Measurements from ENCODE around the gene PPDPF. TPM values are rescaled to one million over a fixed set of nuclear protein-coding genes. Genes with fewer than 3 reads are reported as not detected.

The PPDPF gene
- polyA plus RNA-seq, 2 of the 4 experiments (the other 2 are of a cell fraction) = 7.7 to 217 TPM

DNA sequence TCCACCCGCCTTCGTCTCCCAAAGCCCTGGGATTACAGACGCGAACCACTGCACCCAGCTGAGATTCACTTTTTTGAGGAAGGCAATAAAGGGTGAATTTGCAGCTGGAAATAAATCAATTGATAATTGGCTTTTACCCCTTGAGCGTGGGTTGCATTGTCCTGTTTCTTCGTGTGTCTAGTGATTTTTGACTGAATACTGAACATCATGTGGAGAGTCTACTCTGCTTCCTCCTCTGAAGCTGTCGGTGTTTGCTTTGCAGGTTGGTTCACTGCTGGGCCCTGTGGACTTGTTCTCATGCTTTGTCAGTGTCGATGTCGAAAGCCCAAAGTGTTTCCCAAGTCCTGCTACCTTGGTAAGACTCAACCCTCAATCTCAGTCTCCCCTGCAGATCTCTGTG is 15.9 kb upstream of the PPDPF start (continued):
- TF ChIP-seq GATA3 (IDR thresholded peaks at IDR 0.05; ENCODE audit: borderline replicate concordance) (no peak), HEYL (CRISPR knock-in tag; IDR thresholded peaks at IDR 0.05) (no peak)
- TF ChIP-seq, protein P1, sequence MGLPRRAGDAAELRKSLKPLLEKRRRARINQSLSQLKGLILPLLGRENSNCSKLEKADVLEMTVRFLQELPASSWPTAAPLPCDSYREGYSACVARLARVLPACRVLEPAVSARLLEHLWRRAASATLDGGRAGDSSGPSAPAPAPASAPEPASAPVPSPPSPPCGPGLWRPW (IDR thresholded peaks at IDR 0.05) = no peak

DNA sequence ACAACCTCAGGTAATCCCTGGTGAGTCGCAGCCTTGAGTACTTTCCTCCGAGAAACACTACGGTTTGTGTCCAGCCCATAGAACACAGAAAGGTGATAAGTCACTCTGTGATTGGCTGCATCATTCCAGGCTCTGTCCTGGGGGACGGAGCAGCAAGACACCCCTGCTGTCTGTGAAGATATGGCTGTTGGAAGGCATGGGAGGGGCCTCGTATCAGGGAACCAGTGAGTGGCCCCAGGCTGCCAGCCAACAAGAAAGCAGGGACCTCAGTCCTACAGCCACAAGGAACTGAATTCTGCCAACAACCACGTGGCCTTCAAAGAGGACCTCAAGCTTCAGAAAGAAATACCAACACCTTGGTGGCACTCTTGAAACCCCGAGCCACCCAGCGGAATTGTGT is 15.3 kb upstream of the PPDPF start:
- H3K4me1 ChIP-seq = no peaks in the 10 kb centered on the region
- ATAC-seq (no peak), DNase-seq (ENCODE audit: low read depth in 1 of 2, low spot score in 1 of 2) (no peak), FAIRE-seq (no peak)
- peaks cover 17% of the 10 kb centered on the region for H3K9me3 ChIP-seq
- no peak for TF ChIP-seq ESRRA (IDR thresholded peaks at IDR 0.05; ENCODE audit: borderline replicate concordance, low read length)
- no peak overlapping the region for H3K27ac ChIP-seq
- ChIA-PET CTCF (interaction anchor here (1.3 to 3.2 kb wide), 2 partner anchors 9 to 32 kb away, joined by 4 to 20 read pairs; partner anchors contain the start of gene PTK6), POLR2A (interaction anchor here (1.6 kb wide), 1 partner anchor 15 kb away, joined by 8 read pairs; the partner anchor contains the start of gene PPDPF)
- no peak overlapping the region for H3K4me3 ChIP-seq
- H3K4me2 ChIP-seq = no peak overlapping the region
- WGBS (ENCODE audit: missing lambda C conversion rate) = 28% methylated on average over 8 of the region's 8 CpGs

DNA sequence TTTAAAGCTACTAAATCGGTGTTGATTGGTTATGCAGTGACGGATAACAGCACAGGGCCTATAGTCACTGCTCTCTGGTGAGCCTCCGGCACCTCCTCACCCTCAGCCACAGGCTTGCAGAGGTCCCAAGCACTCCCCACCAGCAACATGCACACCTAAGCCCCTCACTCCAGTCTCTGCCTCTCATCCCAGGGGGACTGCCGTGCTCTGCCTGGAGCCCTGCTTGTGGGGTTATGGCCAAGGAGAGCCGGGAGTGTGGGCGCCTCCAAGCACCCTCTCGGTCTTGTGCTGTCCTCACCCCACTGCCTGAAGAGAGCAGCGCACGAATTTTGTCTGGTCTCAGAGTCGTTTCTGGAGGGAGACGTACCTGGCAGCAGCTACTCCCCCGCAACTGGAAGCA is 14.8 kb upstream of the PPDPF start:
- Histone ChIP-seq H3K4me2 (no peak overlapping the region), H3K4me3 (no peak overlapping the region), H3K9me3 (peaks cover 17% of the 10 kb centered on the region), H3K27ac (no peak overlapping the region), H3K4me1 (no peaks in the 10 kb centered on the region)
- TF ChIP-seq, protein P2, sequence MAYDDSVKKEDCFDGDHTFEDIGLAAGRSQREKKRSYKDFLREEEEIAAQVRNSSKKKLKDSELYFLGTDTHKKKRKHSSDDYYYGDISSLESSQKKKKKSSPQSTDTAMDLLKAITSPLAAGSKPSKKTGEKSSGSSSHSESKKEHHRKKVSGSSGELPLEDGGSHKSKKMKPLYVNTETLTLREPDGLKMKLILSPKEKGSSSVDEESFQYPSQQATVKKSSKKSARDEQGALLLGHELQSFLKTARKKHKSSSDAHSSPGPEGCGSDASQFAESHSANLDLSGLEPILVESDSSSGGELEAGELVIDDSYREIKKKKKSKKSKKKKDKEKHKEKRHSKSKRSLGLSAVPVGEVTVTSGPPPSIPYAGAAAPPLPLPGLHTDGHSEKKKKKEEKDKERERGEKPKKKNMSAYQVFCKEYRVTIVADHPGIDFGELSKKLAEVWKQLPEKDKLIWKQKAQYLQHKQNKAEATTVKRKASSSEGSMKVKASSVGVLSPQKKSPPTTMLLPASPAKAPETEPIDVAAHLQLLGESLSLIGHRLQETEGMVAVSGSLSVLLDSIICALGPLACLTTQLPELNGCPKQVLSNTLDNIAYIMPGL (CRISPR knock-in tag; IDR thresholded peaks at IDR 0.05; ENCODE audit: borderline replicate concordance) = no peak
- no peak for TF ChIP-seq REST (IDR thresholded peaks at IDR 0.05)
- no peak for TF ChIP-seq MAX (IDR thresholded peaks at IDR 0.05)
- TF ChIP-seq, protein P1 (IDR thresholded peaks at IDR 0.05) = no peak
- no peak for TF ChIP-seq POLR2A (IDR thresholded peaks at IDR 0.05; ENCODE audit: low read length)
- TF ChIP-seq NR3C1 (IDR thresholded peaks at IDR 0.05) = no peak
- no peak for TF ChIP-seq ZNF302 (CRISPR knock-in tag; IDR thresholded peaks at IDR 0.05)
- no peak for TF ChIP-seq HEYL (CRISPR knock-in tag; IDR thresholded peaks at IDR 0.05)
- no peak for TF ChIP-seq RNF2 (IDR thresholded peaks at IDR 0.05; ENCODE audit: borderline replicate concordance, low read depth)
- TF ChIP-seq JUN (IDR thresholded peaks at IDR 0.05) = no peak
- no peak for TF ChIP-seq SMC3 (IDR thresholded peaks at IDR 0.05)
- TF ChIP-seq ZC3H11A (IDR thresholded peaks at IDR 0.05) = no peak
- no peak for TF ChIP-seq HDAC2 (IDR thresholded peaks at IDR 0.05)
- CTCF ChIA-PET = interaction anchor here (3.2 kb wide), 1 partner anchor 9 kb away, joined by 20 read pairs; no protein-coding TSS in a partner anchor
- DNase-seq (ENCODE audit: low read depth in 1 of 2, low spot score in 1 of 2) = no peak
- no peak for FAIRE-seq
- 79% methylated on average over 12 of the region's 12 CpGs for WGBS (ENCODE audit: missing lambda C conversion rate)
- no peak for ATAC-seq
- POLR2A ChIA-PET = interaction anchor here (1.6 kb wide), 1 partner anchor 15 kb away, joined by 8 read pairs; the partner anchor contains the start of gene PPDPF

Measured in A549 (cell line).